H1 (cell line): ENCODE measurements around the gene LDHAL6A. TPM values are rescaled to one million over a fixed set of nuclear protein-coding genes. Genes with fewer than 3 reads are reported as not detected.

Source experiments
- CTCF ChIA-PET: fragments of 300-600 bp; sonication (Branson Sonifier 250); formaldehyde crosslinking; loops from one replicate; lab custom pipeline; 2021; ENCODE audit not compliant: partially characterized antibody; lab: Charles Lee
- POLR2A ChIA-PET: fragments of 300-600 bp; sonication (Branson Sonifier 250); formaldehyde crosslinking; loops from one replicate; lab custom pipeline; 2021; ENCODE audit warnings: inconsistent platforms; ENCODE audit not compliant: partially characterized antibody; lab: Charles Lee
- DNase-seq, 2 experiments: peaks; one replicate each; pipeline versions ENCODE4 v3.0.0 to v3.0.0-alpha.2; 2010 to 2022; ENCODE audit warnings: low spot score in 2 of 2, low read depth in 1 of 2, mixed read lengths in 1 of 2
- FAIRE-seq: peaks from 2 replicates; lab custom pipeline; 2011; peaks lifted over from hg19 to GRCh38; lab: Jason Lieb, UNC
- H2AFZ ChIP-seq: 2 replicates; pipeline ENCODE4 v1.8.1; 2012; ENCODE audit warnings: low read length, inconsistent platforms
- H2AK5ac ChIP-seq: 2 replicates; pipeline ENCODE4 v1.6.1; 2013; ENCODE audit warnings: low read depth, low read length
- H2BK120ac ChIP-seq: replicated peaks from 2 replicates; pipeline ENCODE3; 2013; ENCODE audit warnings: low read depth, low read length, inconsistent platforms
- H2BK12ac ChIP-seq: 2 replicates; pipeline ENCODE4 v1.6.1; 2013; ENCODE audit warnings: low read depth, low read length
- H2BK15ac ChIP-seq: 2 replicates; pipeline ENCODE4 v1.6.1; 2013; ENCODE audit warnings: low read length
- H2BK20ac ChIP-seq: 2 replicates; pipeline ENCODE4 v1.6.1; 2013; ENCODE audit warnings: low read length
- H2BK5ac ChIP-seq: 2 replicates; pipeline ENCODE4 v1.6.1; 2013; ENCODE audit warnings: low read depth, low read length
- H3K14ac ChIP-seq: 2 replicates; pipeline ENCODE4 v1.6.1; 2013; ENCODE audit warnings: inconsistent platforms; ENCODE audit not compliant: insufficient read length
- H3K18ac ChIP-seq: 2 replicates; pipeline ENCODE4 v1.6.1; 2013; ENCODE audit warnings: low read length; ENCODE audit errors: extremely low read depth
- H3K23ac ChIP-seq: 2 replicates; pipeline ENCODE4 v1.6.1; 2013; ENCODE audit warnings: inconsistent platforms; ENCODE audit not compliant: insufficient read length
- H3K23me2 ChIP-seq: 2 replicates; pipeline ENCODE4 v1.6.1; 2013; ENCODE audit warnings: low read depth, low read length
- H3K27ac ChIP-seq: 2 replicates; pipeline ENCODE4 v1.6.1; 2011; ENCODE audit warnings: low read depth, low read length, inconsistent platforms
- H3K27me3 ChIP-seq, 4 experiments: replicated peaks in 1 of 4; 1 replicate in 1 of 4; 2 replicates in 3 of 4; pipeline versions ENCODE4 v1.6.1 to v1.8.1; 2011 to 2013; ENCODE audit warnings: low read length in 3 of 4, mild to moderate bottlenecking in 3 of 4, inconsistent platforms in 2 of 4, mixed read lengths in 2 of 4, moderate library complexity in 1 of 4; ENCODE audit not compliant: control insufficient read depth in 3 of 4, insufficient read depth in 3 of 4; ENCODE audit errors: extremely low read depth in 1 of 4
- H3K36me3 ChIP-seq, 4 experiments: 2 replicates each; pipeline versions ENCODE4 v1.6.1 to v1.8.1; 2011 to 2013; ENCODE audit warnings: mild to moderate bottlenecking in 4 of 4, low read length in 3 of 4, moderate library complexity in 2 of 4, control low read depth in 1 of 4, inconsistent platforms in 1 of 4; ENCODE audit not compliant: insufficient read depth in 4 of 4, control insufficient read depth in 2 of 4
- H3K4ac ChIP-seq: replicated peaks from 2 replicates; pipeline ENCODE3; 2013; ENCODE audit warnings: low read length, low read depth, mixed read lengths, inconsistent platforms; ENCODE audit not compliant: insufficient read length
- H3K4me1 ChIP-seq, 4 experiments: replicated peaks in 1 of 4; 1 replicate in 1 of 4; 2 replicates in 3 of 4; pipeline versions ENCODE4 v1.6.1 to v1.8.1; 2011 to 2013; ENCODE audit warnings: low read length in 3 of 4, inconsistent platforms in 2 of 4, mixed read lengths in 1 of 4; ENCODE audit not compliant: insufficient read depth in 4 of 4, control insufficient read depth in 3 of 4
- H3K4me2 ChIP-seq, 2 experiments: 2 replicates each; pipeline versions ENCODE4 v1.6.1 to v1.8.1; 2011 to 2013; ENCODE audit warnings: low read depth in 2 of 2, low read length in 2 of 2, control low read depth in 1 of 2, inconsistent platforms in 1 of 2, mild to moderate bottlenecking in 1 of 2; ENCODE audit not compliant: insufficient read depth in 1 of 2
- H3K4me3 ChIP-seq, 4 experiments: fragments of 200-600, 300-600 bp in 1 of 4; sonication (generic), shearing (Covaris generic), sonication (Bioruptor Twin) in 1 of 4; 2 replicates each; pipeline versions ENCODE4 v1.5.1 to v1.8.1; 2011 to 2016; ENCODE audit warnings: low read length in 4 of 4, low read depth in 3 of 4, control low read depth in 2 of 4, inconsistent platforms in 2 of 4, mild to moderate bottlenecking in 2 of 4, mixed read lengths in 1 of 4, moderate library complexity in 1 of 4; ENCODE audit not compliant: insufficient read depth in 2 of 4; ENCODE audit errors: extremely low read depth in 1 of 4
- H3K56ac ChIP-seq: replicated peaks from 2 replicates; pipeline ENCODE3; 2013; ENCODE audit warnings: low read depth, mild to moderate bottlenecking, mixed read lengths, low read length, inconsistent platforms; ENCODE audit not compliant: insufficient read length
- H3K79me1 ChIP-seq: 2 replicates; pipeline ENCODE4 v1.6.1; 2013; ENCODE audit warnings: low read depth, low read length, control low read depth
- H3K79me2 ChIP-seq, 2 experiments: 2 replicates each; pipeline versions ENCODE4 v1.6.1 to v1.8.1; 2012 to 2013; ENCODE audit warnings: low read length in 2 of 2, mild to moderate bottlenecking in 2 of 2, inconsistent platforms in 1 of 2; ENCODE audit not compliant: insufficient read depth in 2 of 2, control insufficient read depth in 1 of 2
- H3K9ac ChIP-seq, 4 experiments: replicated peaks in 1 of 4; 1 replicate in 1 of 4; 2 replicates in 3 of 4; pipeline versions ENCODE4 v1.6.1 to v1.8.1; 2011 to 2013; ENCODE audit warnings: low read depth in 3 of 4, low read length in 3 of 4, control low read depth in 2 of 4, mild to moderate bottlenecking in 2 of 4, moderate library complexity in 2 of 4, inconsistent platforms in 1 of 4; ENCODE audit errors: extremely low read depth in 1 of 4
- H3K9me3 ChIP-seq, 2 experiments: 2 replicates each; pipeline versions ENCODE4 v1.6.1 to v1.8.1; 2012 to 2013; ENCODE audit warnings: mild to moderate bottlenecking in 2 of 2, moderate library complexity in 2 of 2, control low read depth in 1 of 2, inconsistent platforms in 1 of 2, low read depth in 1 of 2, low read length in 1 of 2, mixed read lengths in 1 of 2; ENCODE audit not compliant: insufficient read depth in 2 of 2
- H4K20me1 ChIP-seq, 2 experiments: replicated peaks in 1 of 2; 2 replicates each; pipeline versions ENCODE3 to v1.8.1; 2011 to 2013; ENCODE audit warnings: inconsistent platforms in 2 of 2, low read length in 2 of 2, mild to moderate bottlenecking in 1 of 2; ENCODE audit not compliant: insufficient read depth in 2 of 2, control insufficient read depth in 1 of 2
- H4K5ac ChIP-seq: 2 replicates; pipeline ENCODE4 v1.6.1; 2013; ENCODE audit warnings: low read length, low read depth, mixed read lengths, inconsistent platforms; ENCODE audit not compliant: insufficient read length
- H4K8ac ChIP-seq: 2 replicates; pipeline ENCODE4 v1.8.0; 2013; ENCODE audit warnings: mild to moderate bottlenecking, moderate library complexity, low read length, inconsistent platforms; ENCODE audit not compliant: insufficient read depth; ENCODE audit errors: extremely low read depth
- H4K91ac ChIP-seq: replicated peaks from 2 replicates; pipeline ENCODE3; 2013; ENCODE audit warnings: low read length, mixed read lengths, inconsistent platforms; ENCODE audit not compliant: insufficient read length
- RBBP5 ChIP-seq: IDR thresholded peaks from 2 replicates; pipeline ENCODE4 v1.7.1; 2012; ENCODE audit warnings: low read depth, mild to moderate bottlenecking, inconsistent platforms, low read length, moderate library complexity, borderline replicate concordance
- SIX5 ChIP-seq: IDR thresholded peaks from 2 replicates; pipeline ENCODE4 v1.6.1; 2011; ENCODE audit warnings: mild to moderate bottlenecking, low read depth, low read length
- WGBS, 2 experiments: shearing (Covaris generic) in 1 of 2; methylation state at CpG; one replicate each; pipeline versions ENCODE4 v1.1.6 to v1.1.7; 2013 to 2015; ENCODE audit warnings: low lambda C conversion rate in 2 of 2, mixed read lengths in 2 of 2, inconsistent platforms in 1 of 2, low coverage in 1 of 2, missing lambda C conversion rate in 1 of 2; ENCODE audit not compliant: insufficient replicate concordance in 2 of 2, insufficient coverage in 1 of 2, insufficient read length in 1 of 2; ENCODE audit errors: extremely low coverage in 1 of 2, missing lambda C conversion rate in 1 of 2; 5-methylcytosine and 5-hydroxymethylcytosine counted together
- polyA plus RNA-seq, 7 experiments: library from polyadenylated mRNA; depleted of rRNA in 3 of 7; stranded (reverse) in 5 of 7; unstranded in 2 of 7; fragments of >200 nt in 5 of 7; fragments of 200-250 nt in 2 of 7; gene quantifications; 1 replicate in 5 of 7; 2 replicates in 1 of 7; 4 replicates in 1 of 7; pipeline versions ENCODE4 v1.2.1 to v1.2.3, GENCODE V29; 2011 to 2013; ENCODE audit warnings: missing spikeins in 2 of 7, mixed read lengths in 2 of 7
- total RNA-seq: library from RNA; stranded (reverse); fragmentation: NEBNext Ultra II Directional; extraction: Animal tissue kit (Norgen Biotek cat#: 25700); gene quantifications from 2 replicates; pipeline ENCODE4 v1.2.1, GENCODE V29; 2021

Gene LDHAL6A
- total and polyA plus RNA-seq, 2 of the 8 experiments (the other 6 are each of a cell fraction or from before 2014, with no cell fraction given): not detected

DNA sequence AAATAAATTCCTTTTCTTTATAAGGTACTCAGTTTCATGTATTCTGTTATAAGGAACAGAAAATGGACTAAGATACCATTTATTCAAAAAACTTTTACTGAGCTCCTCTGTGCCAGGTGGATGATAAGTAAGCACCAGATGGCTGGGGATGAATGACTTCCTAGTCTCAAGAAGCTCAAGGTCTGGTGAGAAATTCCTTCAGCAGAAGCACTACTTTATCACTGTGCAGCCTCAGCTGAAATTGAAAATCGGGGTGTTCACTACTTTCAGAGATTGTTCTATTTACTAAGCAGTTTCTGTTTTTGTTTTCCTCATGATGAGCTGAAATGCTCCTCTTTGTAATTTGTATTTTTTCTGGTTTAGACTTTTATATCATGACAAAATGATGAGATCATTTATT is 7.8 kb downstream of the LDHAL6A start:
- no peaks in the 10 kb centered on the region for H3K27me3 ChIP-seq
- H2AFZ ChIP-seq: no peak overlapping the region
- no peaks in the 10 kb centered on the region for H4K20me1 ChIP-seq
- WGBS, 2 experiments: 100% methylated on average over 1 of the region's 1 CpG; no CpG with 5 or more reads in 1 of the 2 experiments
- no peaks in the 10 kb centered on the region for H3K79me2 ChIP-seq
- H2BK20ac ChIP-seq: no peak overlapping the region
- H3K4me2 ChIP-seq: no peak overlapping the region
- H4K5ac ChIP-seq: no peak overlapping the region
- H3K56ac ChIP-seq: no peak overlapping the region
- TF ChIP-seq RBBP5: no peak
- no peak for TF ChIP-seq SIX5
- no peak overlapping the region for H3K18ac ChIP-seq
- POLR2A ChIA-PET: interaction anchor here (0.8 kb wide), 1 partner anchor 10 kb away, joined by 3 read pairs; no protein-coding TSS in a partner anchor
- no peak overlapping the region for H3K14ac ChIP-seq
- DNase-seq: no peak
- H3K9me3 ChIP-seq: no peaks in the 10 kb centered on the region
- H2AK5ac ChIP-seq: no peak overlapping the region
- H2BK5ac ChIP-seq: no peak overlapping the region
- H3K4me1 ChIP-seq: no peaks in the 10 kb centered on the region
- H3K23ac ChIP-seq: no peak overlapping the region
- no peak overlapping the region for H2BK15ac ChIP-seq
- H4K8ac ChIP-seq: no peak overlapping the region
- H2BK12ac ChIP-seq: no peak overlapping the region
- no peak overlapping the region for H2BK120ac ChIP-seq
- FAIRE-seq: no peak
- H3K4me3 ChIP-seq: no peak overlapping the region
- no peak overlapping the region for H3K27ac ChIP-seq
- no peak overlapping the region for H3K9ac ChIP-seq
- CTCF ChIA-PET: interaction anchor here (0.7 to 1.4 kb wide), 2 partner anchors 9 to 53 kb away, joined by 3 read pairs; no protein-coding TSS in a partner anchor
- H3K23me2 ChIP-seq: no peaks in the 10 kb centered on the region; the same call in 1 of the 2 replicates
- no peaks in the 10 kb centered on the region for H3K79me1 ChIP-seq
- no peak overlapping the region for H4K91ac ChIP-seq
- no peak overlapping the region for H3K4ac ChIP-seq
- no peaks in the 10 kb centered on the region for H3K36me3 ChIP-seq
